GM03348 (cell line): ENCODE results near the gene TBX2.

Experiments
- DNase-seq: peaks from one replicate; pipeline ENCODE4 v3.0.0; 2012; ENCODE audit warnings: low spot score

TBX2 gene

DNA sequence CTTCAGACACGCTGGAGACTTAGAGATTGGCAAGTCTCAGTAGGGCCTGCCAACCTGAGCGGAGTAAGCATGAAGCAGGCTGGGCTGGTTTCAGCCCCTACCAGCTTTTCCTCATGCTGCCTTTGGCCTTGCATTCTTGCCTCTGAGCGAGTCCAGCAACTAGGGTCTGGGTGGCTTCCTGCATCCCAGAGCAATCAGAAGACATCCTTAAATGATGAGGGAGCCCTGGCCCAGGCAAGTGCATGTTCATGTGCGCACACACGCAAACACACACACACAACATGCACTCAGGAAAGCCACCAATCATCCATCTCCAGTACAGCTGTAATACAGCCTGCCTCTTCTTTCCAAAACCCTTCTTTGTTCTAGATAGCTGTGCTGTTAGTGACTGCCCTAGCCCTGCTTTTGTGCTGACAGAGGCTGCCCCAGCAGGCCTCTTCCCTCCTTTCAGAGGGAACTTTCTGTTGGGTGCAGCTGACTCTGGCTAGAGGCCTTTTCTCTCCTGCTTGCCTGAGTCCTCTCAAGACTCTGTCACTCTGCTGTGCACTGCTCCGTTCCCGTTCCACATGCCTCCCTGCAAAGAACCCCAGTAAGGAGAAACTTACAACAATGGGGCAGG, 30.7 kb upstream of the TBX2 start:
- no peak for DNase-seq

DNA sequence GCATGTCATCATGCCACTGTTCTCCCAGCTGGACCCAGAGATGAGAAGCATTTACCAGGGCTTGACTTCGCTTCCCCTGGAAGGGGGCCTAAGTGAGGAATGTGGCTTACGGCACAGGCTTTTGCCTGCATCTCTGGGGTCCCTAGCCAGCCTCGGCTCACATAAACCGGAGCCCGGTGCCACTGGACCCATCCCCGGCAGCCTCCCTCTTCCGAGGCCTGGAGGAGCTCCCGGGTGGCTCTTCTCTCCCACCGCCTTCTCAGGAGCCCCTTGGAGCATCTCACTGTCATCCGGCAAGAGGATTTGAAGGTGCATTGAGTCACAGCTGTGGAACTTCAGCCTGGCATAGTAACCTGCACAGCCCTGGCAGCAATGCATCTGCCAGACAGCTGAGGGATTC, 29.9 kb upstream of the TBX2 start:
- DNase-seq, result no peak

DNA sequence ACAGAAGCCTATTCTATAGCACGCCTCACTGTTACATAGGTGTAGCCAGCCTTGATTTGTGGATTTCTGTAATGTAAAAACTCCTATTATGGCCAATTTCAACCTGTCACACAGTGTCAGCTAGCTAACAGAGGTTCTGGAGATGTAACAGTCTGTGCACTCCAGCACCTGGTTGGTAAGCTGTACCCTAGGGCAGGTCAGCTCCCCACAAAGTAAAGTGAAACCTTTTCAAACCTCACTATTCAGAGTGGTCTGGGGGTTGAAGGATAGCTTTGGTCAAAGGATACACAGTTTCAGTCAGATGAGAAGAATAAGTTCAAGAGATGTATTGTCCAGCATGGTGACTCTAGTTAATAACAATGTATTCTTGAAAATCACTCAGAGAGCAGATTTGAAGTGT, 28.5 kb upstream of the TBX2 start:
- DNase-seq, result no peak

DNA sequence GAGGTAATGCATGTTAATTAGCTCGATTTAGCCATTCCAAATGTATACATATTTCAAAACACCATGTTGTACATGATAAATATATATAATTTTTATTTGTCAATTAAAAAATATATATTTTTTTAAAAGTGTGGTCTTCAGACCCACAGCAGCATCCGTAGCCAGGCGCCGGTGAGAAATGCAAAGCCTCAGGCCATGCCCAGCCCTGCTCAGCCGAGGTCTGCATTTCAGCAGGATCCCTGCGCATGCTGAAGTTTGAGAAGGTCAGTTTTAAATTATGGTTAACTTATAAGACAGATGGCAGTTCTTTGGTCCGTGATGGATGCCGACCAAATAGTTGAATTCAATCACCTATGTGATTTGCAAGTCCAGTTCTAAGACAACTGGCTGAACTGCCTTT, 28.0 kb upstream of the TBX2 start:
- no peak for DNase-seq

DNA sequence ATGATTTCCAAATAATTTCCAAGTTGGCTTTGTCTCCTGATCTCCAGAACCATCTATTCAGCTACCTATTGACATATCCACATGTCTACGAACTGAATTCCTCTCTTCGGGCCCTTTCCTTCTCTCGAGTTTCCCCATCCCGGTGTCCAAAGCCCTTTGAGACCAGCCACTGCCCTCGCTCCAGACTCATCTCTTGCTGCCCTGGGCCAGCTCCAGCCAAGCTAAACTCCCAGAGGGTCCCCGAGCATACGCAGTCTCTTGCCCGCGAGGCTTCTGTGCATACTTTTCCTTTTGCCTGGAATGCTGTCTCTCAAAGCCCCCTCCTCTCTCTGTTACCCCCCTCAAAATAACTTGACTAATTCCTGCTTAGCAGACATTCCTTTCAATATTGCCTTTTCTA, 27.2 kb upstream of the TBX2 start:
- DNase-seq, result no peak

DNA sequence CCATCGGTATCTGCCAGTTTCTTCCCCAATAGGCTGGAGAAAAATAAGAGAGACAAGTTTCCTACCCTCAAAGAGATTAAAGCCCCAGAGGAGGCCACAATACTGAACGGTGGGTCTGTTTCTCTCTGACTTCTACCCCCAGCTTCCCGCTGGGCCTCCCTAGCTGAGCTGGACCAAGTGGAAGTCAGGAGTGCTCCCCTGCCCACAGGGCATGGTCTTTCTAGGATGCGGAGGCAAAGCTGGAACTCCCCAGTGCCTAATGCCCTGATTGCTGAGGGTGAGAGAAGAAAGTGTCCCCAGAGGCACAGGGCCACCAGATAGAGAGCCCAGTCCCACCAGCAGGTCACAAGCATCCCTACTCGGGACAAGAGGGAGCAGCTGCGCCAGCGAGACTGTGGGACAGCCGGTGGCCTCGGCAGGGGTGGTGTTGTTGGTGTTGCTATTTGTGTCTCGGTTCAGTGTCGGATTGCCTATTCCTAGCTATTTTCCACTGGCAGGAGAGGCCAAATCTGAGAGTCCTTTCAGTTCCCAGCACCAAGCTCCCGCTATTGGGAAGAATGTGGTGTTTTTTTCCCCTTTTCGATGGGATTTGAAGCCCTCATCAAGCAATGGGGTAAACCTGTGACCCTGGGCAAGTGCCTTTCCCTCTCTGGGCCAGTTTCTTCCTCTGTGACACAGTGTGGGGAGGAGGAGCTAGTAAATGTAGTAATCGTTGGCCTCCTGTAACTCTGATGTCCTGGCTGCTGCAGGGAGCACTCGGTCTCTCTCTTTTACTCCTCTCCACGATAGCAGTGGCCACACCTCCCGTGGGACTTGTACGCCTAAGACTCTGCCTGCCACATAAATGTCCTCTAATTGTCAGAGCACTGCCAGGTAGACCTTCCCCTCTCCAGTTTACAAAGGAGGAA, 22.5 kb upstream of the TBX2 start:
- DNase-seq, result no peak

DNA sequence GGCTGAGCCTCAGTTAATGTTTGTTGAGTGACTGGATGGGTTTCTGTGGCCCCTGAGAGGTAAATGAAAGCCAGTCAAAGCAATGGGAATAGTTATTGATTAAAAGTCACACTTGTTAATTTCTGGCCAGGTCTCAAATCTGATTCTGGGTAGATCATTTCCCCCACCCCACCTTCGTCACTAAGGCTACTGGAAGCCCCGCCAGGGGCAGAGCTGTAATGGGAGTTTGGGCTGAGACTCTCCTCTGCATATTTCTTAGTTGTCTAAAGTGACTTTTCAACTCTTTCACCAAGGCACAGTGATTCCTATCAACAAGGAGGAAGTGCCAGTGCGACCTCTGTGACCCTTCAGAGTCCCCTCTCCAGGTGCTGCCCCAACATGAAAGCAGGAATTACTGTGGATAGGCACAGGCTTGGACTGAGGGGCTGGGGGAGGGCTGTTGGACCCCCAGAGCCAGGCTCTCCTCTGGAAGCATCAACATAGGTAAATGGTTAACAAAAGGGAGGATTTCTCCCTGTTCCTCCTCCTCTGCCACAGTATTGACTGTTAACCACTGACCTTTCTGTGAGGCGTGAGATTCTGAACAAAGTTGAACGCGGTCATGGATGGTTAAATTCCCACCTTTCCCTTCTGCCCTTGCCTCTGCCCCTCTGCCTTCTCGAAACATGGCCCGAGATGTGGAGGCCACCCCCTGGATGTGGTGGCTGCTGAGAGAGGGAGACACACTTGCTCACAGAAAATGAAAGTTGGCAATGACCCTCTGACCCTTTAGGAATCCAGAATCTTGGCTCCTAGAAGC, 20.8 kb upstream of the TBX2 start:
- DNase-seq, result no peak

DNA sequence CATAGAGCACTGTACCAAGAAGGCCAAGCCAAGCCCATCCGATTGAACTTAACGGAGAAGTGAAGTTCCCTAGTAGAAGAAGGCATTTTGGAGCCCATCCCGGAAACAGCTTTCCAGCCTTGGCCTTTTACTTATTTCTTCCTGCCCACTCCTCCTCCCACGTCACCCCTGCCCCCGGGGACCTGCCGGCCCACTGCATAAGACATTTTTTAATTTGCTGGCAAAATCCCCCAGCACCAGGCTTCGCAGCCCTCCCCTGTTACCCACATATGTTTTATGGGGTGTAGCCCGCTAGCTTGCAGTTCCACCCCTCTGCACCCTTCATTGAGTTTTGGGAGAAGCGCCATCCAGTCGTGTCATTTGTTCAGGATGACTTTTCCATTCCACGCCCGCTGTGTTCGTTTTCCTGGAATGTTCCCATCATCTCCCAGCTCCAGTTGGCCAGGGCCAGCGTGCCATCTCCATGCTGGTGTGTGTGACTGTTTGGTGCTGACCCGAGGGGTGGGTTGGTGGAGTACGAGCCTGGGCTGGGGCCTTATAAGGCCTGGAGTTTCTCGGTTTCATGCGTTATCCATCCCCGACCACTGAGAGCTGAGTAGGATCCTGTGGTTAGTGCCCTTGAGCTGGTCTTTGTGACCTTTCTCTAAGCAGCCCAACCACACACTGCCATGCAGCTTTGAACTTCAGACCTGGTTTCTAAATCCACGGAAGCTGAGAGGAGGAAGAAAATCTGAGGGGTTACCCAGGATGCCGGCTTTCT, 20.0 kb upstream of the TBX2 start:
- no peak for DNase-seq

DNA sequence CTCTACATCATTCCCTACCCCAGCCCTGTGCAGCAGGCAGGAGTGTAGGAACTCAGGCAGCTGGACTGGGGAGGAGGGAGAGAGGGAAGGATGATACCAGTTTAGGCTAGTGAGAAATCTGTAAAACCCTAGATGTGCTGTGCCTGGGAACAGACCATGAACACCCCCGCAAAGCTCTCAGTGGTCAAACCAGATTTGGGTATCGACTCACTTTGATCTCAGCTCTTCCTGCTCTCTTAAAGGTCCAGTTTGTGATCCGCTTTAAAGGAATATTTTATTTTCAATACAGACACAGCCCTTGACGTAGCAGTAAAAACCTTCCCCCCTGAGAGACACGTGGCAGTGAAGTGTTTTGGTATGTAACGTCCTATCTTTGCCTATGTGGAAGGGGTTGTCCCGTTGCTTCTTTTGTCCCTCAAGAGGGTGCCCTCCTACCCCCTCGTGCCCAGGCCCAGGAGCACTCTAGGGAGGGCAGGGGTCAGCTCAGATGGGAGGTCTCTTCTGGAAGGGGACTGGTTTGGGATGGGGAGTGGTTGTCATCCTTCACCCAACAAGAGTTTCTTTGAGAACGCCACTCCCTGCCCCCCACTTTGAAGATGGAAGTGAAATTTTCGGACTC, 19.3 kb upstream of the TBX2 start:
- no peak for DNase-seq

DNA sequence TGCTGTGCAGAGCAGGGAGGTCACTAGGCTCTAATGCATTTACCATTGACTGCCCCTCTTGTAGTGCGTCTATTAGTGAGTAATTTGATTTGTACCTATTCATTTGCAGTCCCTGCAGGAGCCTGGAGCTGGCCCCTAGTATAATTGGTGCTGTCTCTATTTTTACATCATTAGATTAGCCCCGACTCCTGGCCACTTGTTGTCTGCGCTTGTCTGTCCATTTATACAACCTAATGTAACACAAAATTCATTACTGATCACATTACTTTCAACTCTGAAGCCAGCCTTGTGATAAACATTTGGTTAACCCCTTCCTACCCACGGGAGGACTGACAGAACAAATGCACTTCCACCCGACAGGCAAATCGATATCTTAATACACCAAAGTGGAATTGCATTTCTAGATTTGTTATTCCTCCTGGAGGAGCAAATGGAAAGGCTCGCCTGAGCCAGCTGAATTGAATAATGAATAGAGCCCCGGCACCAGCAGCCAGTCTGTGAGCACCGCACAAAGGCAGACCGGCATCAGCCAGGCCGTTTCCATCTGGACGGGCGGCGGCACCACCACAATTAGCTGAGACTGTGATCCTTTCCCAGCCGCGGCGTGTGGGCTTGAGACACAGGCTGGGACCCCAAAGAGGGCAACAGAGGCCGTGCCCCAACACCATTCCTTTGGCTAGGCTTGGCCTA, 18.7 kb upstream of the TBX2 start:
- no peak for DNase-seq

DNA sequence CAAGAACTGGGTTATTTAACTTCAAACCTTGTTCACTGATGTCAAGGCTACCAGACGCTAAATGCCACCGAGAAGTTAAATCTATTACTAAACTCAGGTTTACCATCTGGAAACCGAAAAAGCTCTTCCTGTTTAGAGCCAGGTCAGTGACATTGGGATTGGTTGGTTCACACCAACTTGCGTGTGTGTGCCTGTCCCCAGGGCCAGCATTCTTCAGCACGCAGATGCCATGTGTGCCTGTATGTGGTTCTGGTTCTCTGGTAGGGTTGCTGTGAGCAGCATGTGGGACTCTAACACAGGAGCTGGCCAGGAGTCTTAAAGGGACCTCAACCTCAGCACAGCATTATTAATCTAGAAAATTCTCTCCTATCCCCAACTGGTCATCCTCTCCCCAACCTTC, 18.1 kb upstream of the TBX2 start:
- no peak for DNase-seq

DNA sequence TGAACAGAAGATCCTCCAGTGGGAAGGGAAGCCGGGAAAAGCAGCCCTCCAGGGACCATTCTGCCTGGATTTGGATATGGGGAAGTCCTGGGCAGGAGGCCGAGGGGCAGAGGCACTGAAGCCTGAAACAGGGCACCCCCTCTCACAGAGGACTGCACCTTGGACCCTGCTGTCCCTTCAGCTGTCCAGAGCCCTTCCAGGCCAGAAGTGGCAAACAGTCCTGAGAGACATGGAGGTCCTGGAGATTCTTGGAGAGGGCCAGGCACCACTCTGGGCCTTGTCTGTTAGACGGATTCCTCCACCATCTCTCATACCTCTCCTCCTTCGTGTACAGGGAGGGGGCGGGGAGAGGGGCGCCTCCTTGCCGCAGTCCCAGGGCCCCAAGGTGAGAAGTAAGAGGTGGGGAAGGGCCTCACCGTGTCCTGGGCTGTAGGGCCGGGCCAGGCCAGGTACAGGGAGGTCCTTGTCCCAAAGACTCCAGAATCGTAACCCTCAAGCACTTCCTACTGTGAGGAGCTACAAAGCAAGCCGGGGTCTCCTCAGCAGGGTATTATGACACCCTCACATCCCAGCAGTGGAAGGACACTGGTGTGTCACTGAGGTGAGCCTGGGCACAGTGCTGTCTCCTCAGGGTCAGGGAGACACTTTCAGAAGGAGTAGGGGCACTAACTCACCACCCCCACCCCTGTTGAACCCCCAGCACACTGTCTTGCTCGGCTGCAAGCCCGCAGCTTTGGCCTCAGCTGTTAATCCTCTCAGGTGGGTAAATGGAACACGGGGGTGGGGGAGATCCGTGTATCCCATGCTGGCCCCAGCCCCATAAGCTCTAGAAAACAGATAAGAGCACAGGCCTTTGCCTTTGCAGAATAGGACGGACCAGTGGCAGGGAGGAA, 16.6 kb upstream of the TBX2 start:
- DNase-seq, result no peak

DNA sequence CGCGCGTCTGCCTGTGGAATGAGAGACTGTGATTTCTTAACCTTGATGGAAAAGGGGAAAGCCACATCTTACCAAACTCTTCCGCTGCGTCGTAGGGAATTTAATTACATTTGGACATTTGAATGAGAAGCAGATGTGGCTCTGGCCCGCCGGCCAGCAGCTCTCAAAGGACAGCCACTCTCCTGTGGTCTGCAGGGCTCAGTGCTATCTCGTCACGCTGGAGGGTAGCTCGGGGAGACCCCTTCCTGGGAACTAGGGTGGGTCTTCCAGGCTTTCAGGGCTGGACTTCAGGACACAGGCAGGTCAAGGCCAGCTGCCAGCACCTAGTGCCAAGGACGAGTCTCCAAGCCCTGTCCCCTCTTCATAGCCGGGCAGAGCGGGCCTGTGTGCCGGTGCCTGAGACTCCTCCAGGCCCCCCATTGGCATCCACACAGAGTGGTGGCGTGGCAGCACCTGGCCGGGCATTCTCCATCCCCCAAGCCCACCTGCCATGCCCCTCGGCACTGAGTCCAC, 15.9 kb upstream of the TBX2 start:
- no peak for DNase-seq

DNA sequence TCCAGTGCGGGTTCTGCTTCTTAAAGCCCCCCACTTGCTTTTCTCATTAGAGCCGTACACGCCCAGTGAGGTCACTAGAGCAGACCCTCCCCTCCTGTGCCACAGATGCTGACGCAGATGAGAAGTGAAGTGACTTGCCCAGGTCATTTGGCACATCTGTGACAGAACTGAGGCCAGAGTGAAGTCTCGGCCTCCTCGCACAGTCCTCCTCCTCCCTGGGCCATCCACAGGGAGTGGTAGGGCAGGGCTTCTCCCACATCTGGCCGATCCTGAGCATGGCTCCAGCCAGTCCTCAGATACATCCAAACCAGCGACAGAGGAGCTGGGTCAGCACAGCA, 15.3 kb upstream of the TBX2 start:
- DNase-seq, result no peak

DNA sequence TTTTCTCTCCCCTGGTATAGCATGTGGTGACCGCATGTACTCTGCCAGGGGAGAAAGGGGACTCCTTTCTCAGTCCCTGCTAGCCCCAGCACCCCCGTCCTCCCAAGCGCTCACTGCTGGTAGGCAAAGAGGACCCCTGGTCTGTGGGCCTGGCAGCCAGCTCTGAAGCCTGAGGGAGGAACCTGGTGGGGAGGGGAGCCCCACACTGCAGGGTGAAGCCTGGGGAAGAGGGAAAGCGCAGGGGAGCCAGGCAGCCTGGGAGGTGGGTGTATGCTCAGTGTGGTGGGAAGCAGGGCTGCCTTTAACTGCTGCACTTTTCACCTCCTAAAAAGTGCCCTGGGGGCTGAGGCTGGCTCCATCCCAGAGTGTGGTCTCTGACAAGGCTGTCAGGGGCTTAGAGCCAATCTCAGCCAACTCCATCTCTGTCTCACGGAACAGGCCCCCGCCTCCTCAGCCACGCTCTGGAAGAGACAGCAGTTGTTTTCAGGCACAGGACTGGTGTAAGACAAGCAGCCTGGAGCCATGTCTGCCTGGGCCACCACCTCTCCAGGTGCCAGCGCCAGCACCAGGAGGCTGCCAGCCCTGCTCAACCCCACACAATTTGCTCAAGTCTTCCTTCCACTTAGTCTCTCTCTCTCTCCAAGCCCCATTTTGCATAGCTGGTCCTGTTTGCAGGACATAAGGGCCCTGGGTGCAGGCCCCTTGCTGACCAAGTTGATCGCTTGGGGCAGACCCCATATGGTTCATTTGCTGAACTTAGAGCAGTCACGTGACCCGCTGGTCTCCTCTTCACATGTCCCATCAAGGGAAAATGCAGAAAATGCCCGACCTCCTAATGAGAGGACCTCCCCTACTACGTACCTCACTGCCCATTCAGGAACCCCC, 14.7 kb upstream of the TBX2 start:
- DNase-seq, result no peak

DNA sequence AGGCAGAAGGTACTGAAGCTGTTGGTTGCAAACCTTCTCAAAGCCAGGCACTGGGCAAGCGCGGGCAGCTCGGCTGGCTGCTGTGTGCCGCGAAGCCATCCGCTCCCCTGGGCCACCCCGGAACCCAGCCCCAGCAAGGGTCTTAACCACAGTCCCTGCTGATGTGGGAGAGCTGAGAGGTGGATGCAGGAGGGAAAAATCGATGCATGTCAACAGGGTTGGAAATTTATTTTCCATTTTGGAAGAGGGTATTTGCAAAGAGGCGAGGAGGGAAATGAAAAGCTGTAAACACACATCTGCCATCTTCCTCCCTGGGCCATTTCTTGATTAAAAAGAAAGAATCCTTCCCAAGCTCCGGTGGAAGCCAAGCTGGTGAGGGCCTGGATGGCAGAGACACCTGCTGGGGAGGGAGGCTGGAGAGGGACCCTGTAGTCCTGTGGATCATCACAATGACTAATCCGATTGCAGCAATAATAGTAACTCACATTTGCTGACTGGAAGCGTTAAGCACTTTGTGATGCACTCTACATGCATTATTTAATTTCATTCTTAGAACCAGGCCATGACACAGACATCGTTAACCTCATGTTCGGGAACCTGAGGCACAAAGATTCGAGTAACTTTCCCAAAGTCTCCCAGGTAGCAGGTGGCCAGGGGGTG, 13.9 kb upstream of the TBX2 start:
- no peak for DNase-seq

DNA sequence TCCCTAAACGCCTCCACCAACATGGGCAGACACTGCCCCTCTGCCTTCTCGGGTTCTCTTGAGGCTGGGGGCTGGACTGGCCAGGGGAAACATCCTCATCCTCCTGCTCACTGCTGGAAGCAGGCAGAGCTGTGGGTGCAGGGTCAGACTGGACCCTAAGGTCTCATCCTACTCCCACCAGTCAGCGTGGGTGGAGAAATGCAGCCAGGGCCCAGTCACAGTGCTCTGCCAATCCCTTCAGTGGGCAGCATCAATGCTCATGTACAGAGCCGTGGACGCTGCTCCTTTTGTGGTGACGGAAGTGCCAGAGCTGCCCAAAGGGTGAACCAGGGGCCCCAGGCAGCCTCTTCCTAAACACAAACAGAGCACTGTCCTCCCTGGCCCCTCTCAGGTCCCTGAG, 13.4 kb upstream of the TBX2 start:
- DNase-seq, result no peak

DNA sequence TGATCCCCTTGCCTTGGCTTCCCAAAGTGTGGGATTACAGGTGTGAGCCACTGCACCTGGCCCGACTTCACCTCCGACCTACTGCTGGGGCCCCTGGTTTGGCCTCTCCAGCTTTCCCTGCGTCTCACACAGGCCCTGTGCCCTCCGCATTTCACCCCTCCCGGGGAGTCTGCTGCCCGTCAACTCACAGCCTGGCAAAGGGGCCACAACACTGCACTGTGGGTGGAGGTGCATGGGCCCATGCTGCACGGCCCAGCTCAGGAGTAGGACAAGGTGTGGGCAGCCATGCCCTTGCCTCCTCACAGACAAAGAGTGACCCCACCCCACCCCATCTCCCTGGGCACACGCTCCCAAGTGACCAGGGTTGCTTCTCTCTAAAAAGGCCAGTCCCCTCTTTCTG, 12.6 kb upstream of the TBX2 start:
- no peak for DNase-seq
